ENCODE measurements around the gene TSN. TPM values are rescaled to one million over a fixed set of nuclear protein-coding genes. Genes with fewer than 3 reads are reported as not detected.

The TSN gene
- total RNA-seq, 2 donors from 2014 or later = 35.3 to 58.7 TPM

DNA sequence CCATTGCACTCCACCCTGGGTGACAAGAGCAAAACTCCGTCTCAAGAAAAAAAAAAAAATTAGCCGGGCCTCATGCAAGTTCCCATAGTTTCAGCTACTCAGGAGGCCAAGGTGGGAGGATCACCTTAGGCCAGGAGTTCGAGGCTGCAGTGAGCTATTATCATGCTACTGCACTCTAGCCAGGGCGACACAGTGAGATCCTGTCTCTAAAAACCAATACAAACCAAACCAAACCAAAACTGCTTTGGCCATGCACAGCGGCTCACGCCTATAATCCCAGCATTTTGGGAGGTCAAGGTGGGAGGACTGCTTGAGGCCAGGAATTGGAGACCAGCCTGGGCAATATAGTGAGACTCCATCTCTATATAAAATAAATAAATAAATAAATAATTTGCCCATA, 37.9 kb upstream of the TSN start:
- intact Hi-C loops (cut with DNase I) = loop anchor here (5.0 to 10.0 kb wide), 2 partner anchors 113 to 315 kb away; no protein-coding TSS in a partner anchor
- no peak overlapping the region for H3K27ac ChIP-seq

DNA sequence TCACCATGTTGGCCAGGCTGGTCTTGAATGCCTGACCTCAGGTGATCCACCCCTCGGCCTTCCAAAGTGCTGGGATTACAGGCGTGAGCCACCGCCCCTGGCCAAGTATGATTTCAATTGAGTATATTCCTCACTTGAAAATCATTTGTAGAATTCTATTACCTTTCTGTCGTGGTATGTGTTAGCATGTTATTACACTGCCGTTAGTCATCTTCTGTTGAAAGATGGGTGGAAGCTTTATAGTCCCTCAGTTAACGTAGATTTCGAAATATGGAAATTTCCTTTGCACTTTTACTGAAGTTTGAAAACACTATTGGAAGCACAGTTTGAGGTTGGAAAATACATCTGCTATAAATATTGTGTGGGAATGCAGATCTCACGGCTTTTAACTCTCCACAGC, 33.5 kb upstream of the TSN start:
- Histone ChIP-seq H3K36me3 (no peaks in the 10 kb centered on the region), H3K27me3 (replicated peaks; ENCODE audit: insufficient read depth) (no peaks in the 10 kb centered on the region), H3K4me3 (no peak overlapping the region), H3K27ac (no peak overlapping the region), H3K9me3 (no peaks in the 10 kb centered on the region), H3K4me1 (replicated peaks) (no peaks in the 10 kb centered on the region)
- TF ChIP-seq, protein P1, sequence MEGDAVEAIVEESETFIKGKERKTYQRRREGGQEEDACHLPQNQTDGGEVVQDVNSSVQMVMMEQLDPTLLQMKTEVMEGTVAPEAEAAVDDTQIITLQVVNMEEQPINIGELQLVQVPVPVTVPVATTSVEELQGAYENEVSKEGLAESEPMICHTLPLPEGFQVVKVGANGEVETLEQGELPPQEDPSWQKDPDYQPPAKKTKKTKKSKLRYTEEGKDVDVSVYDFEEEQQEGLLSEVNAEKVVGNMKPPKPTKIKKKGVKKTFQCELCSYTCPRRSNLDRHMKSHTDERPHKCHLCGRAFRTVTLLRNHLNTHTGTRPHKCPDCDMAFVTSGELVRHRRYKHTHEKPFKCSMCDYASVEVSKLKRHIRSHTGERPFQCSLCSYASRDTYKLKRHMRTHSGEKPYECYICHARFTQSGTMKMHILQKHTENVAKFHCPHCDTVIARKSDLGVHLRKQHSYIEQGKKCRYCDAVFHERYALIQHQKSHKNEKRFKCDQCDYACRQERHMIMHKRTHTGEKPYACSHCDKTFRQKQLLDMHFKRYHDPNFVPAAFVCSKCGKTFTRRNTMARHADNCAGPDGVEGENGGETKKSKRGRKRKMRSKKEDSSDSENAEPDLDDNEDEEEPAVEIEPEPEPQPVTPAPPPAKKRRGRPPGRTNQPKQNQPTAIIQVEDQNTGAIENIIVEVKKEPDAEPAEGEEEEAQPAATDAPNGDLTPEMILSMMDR (IDR thresholded peaks at IDR 0.05) = no peak
- TF ChIP-seq POLR2AphosphoS5 (IDR thresholded peaks at IDR 0.05) (no peak), POLR2A (IDR thresholded peaks at IDR 0.05) (no peak)
- no peak for DNase-seq (ENCODE audit: low spot score)
- WGBS = 68% methylated on average over 8 of the region's 8 CpGs
- intact Hi-C loops (cut with DNase I) = no loop called here

More for the DNA sequence above, 37.9 kb upstream of the TSN start:
- Histone ChIP-seq H3K4me1 (replicated peaks) (no peaks in the 10 kb centered on the region), H3K27me3 (replicated peaks; ENCODE audit: insufficient read depth) (no peaks in the 10 kb centered on the region), H3K36me3 (no peaks in the 10 kb centered on the region), H3K4me3 (no peak overlapping the region), H3K9me3 (no peaks in the 10 kb centered on the region)
- 98% methylated on average over 6 of the region's 6 CpGs for WGBS
- TF ChIP-seq POLR2A (IDR thresholded peaks at IDR 0.05) (no peak), POLR2AphosphoS5 (IDR thresholded peaks at IDR 0.05) (no peak)
- TF ChIP-seq, protein P1 (IDR thresholded peaks at IDR 0.05) = no peak
- no peak for DNase-seq (ENCODE audit: low spot score)

DNA sequence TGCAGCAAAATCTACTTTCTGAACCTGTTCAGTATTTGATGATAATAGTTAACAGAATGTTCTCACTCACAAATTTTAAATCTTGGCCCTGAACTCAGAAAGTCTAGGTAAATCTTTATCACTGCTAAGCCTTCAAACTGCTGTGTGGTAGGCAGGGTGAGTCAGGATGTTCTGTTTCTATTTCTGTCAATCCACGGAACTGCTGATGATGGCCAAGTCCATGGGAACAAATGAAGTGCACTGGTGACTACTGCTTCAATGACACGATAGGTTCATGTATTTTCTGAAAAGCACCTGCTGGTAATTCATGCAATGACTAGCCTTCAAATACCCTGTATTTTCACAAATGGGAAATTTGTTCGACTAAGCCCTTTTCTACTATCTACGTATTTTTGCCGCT, 33.0 kb upstream of the TSN start:
- no peak for DNase-seq (ENCODE audit: low spot score)
- intact Hi-C loops (cut with DNase I) = no loop called here
- H3K36me3 ChIP-seq = no peaks in the 10 kb centered on the region
- TF ChIP-seq POLR2A (IDR thresholded peaks at IDR 0.05) = no peak
- TF ChIP-seq, protein P1 (IDR thresholded peaks at IDR 0.05) = no peak
- no peak for TF ChIP-seq POLR2AphosphoS5 (IDR thresholded peaks at IDR 0.05)
- no peaks in the 10 kb centered on the region for H3K27me3 ChIP-seq (replicated peaks; ENCODE audit: insufficient read depth)
- H3K4me3 ChIP-seq = no peak overlapping the region
- WGBS = 78% methylated on average over 5 of the region's 5 CpGs
- H3K27ac ChIP-seq = no peak overlapping the region
- no peaks in the 10 kb centered on the region for H3K4me1 ChIP-seq (replicated peaks)
- H3K9me3 ChIP-seq = no peaks in the 10 kb centered on the region

DNA sequence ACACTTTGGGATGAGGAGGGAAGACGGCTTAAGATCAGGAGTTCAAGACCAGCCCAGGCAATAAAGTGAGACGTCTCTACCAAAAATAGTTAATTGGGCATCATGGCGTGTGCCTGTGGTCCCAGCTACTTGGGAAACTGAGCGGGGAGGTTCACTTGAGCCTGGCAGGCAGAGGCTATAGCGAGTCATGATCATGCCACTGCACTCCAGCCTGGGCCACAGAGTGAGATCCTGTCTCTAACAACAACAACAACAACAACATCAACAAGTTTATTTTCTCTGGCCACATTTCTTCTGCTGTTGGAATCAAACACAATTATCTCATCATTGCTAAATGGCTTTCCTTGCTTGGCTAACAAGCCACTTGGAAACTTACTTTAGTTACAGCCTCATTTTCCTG, 32.1 kb upstream of the TSN start:
- Histone ChIP-seq H3K27ac (no peak overlapping the region), H3K9me3 (no peaks in the 10 kb centered on the region), H3K36me3 (no peaks in the 10 kb centered on the region), H3K27me3 (replicated peaks; ENCODE audit: insufficient read depth) (no peaks in the 10 kb centered on the region), H3K4me1 (replicated peaks) (no peaks in the 10 kb centered on the region), H3K4me3 (no peak overlapping the region)
- 73% methylated on average over 5 of the region's 5 CpGs for WGBS
- TF ChIP-seq, protein P1 (IDR thresholded peaks at IDR 0.05) = no peak
- TF ChIP-seq POLR2AphosphoS5 (IDR thresholded peaks at IDR 0.05) (no peak), POLR2A (IDR thresholded peaks at IDR 0.05) (no peak)
- DNase-seq (ENCODE audit: low spot score) = no peak
- intact Hi-C loops (cut with DNase I) = no loop called here

DNA sequence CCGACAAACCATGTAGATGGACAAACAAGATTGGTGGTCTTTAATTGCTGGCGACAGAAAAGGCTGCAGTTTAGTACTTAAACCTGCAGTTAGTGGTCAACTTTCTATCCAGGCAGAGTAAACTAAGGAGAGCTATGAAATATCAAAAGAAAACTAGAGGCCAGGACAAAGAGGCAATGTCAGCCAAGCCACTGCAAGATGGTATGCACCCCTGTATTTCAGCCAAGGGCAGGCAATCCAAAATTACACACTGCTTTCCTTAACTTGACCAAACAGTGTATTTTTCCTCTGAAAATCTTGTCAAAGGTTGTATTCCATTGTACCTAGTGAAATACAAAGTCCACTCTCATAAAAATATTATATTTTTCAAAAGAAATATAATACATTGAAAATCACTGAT, 28.1 kb upstream of the TSN start:
- H3K4me3 ChIP-seq = no peak overlapping the region
- intact Hi-C loops (cut with DNase I) = no loop called here
- no peaks in the 10 kb centered on the region for H3K4me1 ChIP-seq (replicated peaks)
- peaks cover 7 to 12% of the 10 kb centered on the region in 2 donors for H3K36me3 ChIP-seq
- no peaks in the 10 kb centered on the region for H3K27me3 ChIP-seq (replicated peaks; ENCODE audit: insufficient read depth)
- DNase-seq (ENCODE audit: low spot score) = no peak
- H3K9me3 ChIP-seq = no peaks in the 10 kb centered on the region
- no peak overlapping the region for H3K27ac ChIP-seq
- TF ChIP-seq, protein P1 (IDR thresholded peaks at IDR 0.05) = no peak
- no peak for TF ChIP-seq POLR2AphosphoS5 (IDR thresholded peaks at IDR 0.05)
- TF ChIP-seq POLR2A (IDR thresholded peaks at IDR 0.05) = no peak
- 83% methylated on average over 2 of the region's 2 CpGs for WGBS

Measured in prostate gland (tissue), 2 donors.